ENCODE measurements around the gene MAP2K3.

The MAP2K3 gene

GRCh38 chr17:21271454-21272183 lies 12.9 kb upstream of the MAP2K3 start:
- no peak for DNase-seq (ENCODE audit: low read depth)
- TF ChIP-seq CTCF (conservative IDR thresholded peaks at IDR 0.05; ENCODE audit: control insufficient read depth, insufficient read depth, low read depth, low read length), result no peak
- no peak overlapping the region for H3K4me3 ChIP-seq (ENCODE audit: control insufficient read depth, low read depth, low read length)

GRCh38 chr17:21272250-21272649 lies 12.3 kb upstream of the MAP2K3 start:
- no peak for DNase-seq (ENCODE audit: low read depth)
- H3K4me3 ChIP-seq (ENCODE audit: control insufficient read depth, low read depth, low read length), result no peak overlapping the region
- no peak for TF ChIP-seq CTCF (conservative IDR thresholded peaks at IDR 0.05; ENCODE audit: control insufficient read depth, insufficient read depth, low read depth, low read length)

GRCh38 chr17:21272881-21273792 lies 11.4 kb upstream of the MAP2K3 start:
- no peak overlapping the region for H3K4me3 ChIP-seq (ENCODE audit: control insufficient read depth, low read depth, low read length)
- no peak for TF ChIP-seq CTCF (conservative IDR thresholded peaks at IDR 0.05; ENCODE audit: control insufficient read depth, insufficient read depth, low read depth, low read length)

GRCh38 chr17:21275047-21275578 lies 9.4 kb upstream of the MAP2K3 start:
- no peak for DNase-seq (ENCODE audit: low read depth)
- TF ChIP-seq CTCF (conservative IDR thresholded peaks at IDR 0.05; ENCODE audit: control insufficient read depth, insufficient read depth, low read depth, low read length), result no peak
- peak overlapping the region; percentile 58 for H3K4me3 ChIP-seq (ENCODE audit: control insufficient read depth, low read depth, low read length)

More at GRCh38 chr17:21272881-21273792, 11.4 kb upstream of the MAP2K3 start:
- no peak for DNase-seq (ENCODE audit: low read depth)

GRCh38 chr17:21275579-21276263 lies 8.8 kb upstream of the MAP2K3 start:
- DNase-seq (ENCODE audit: low read depth), result peak; percentile 63
- TF ChIP-seq CTCF (conservative IDR thresholded peaks at IDR 0.05; ENCODE audit: control insufficient read depth, insufficient read depth, low read depth, low read length), result no peak
- H3K4me3 ChIP-seq (ENCODE audit: control insufficient read depth, low read depth, low read length), result peak overlapping the region; percentile 58

GRCh38 chr17:21276264-21276588 lies 8.3 kb upstream of the MAP2K3 start:
- DNase-seq (ENCODE audit: low read depth), result no peak
- TF ChIP-seq CTCF (conservative IDR thresholded peaks at IDR 0.05; ENCODE audit: control insufficient read depth, insufficient read depth, low read depth, low read length), result no peak
- H3K4me3 ChIP-seq (ENCODE audit: control insufficient read depth, low read depth, low read length), result peak overlapping the region; percentile 58

Measured in fibroblast of mammary gland (primary cell).